Upper lobe of left lung (tissue), 4 donors: ENCODE results near the gene PTPRN2.

Source experiments
- CTCF ChIP-seq, 6 experiments: fragments of 450-650 bp in 4 of 6; fragments of 200-600 bp in 2 of 6; sonication (generic) in 2 of 6; IDR thresholded peaks; one replicate each; pipeline ENCODE4 v1.5.1; 2016 to 2019; ENCODE audit warnings: antibody characterized with exemption in 6 of 6
- EP300 ChIP-seq, 4 donors: sonication (generic); formaldehyde crosslinking; IDR thresholded peaks; one replicate each; pipeline ENCODE4 v1.5.1; 2017; ENCODE audit warnings: antibody characterized with exemption in 4 of 4, control low read depth in 2 of 4
- POLR2A ChIP-seq, 4 donors: fragments of 450-650 bp; IDR thresholded peaks; one replicate each; pipeline ENCODE4 v1.5.1; 2016 to 2017; ENCODE audit warnings: antibody characterized with exemption in 4 of 4, mild to moderate bottlenecking in 2 of 4
- POLR2AphosphoS5 ChIP-seq, 2 donors: sonication (generic); formaldehyde crosslinking; IDR thresholded peaks; one replicate each; pipeline ENCODE4 v1.5.1; 2017; ENCODE audit warnings: antibody characterized with exemption in 2 of 2

DNA sequence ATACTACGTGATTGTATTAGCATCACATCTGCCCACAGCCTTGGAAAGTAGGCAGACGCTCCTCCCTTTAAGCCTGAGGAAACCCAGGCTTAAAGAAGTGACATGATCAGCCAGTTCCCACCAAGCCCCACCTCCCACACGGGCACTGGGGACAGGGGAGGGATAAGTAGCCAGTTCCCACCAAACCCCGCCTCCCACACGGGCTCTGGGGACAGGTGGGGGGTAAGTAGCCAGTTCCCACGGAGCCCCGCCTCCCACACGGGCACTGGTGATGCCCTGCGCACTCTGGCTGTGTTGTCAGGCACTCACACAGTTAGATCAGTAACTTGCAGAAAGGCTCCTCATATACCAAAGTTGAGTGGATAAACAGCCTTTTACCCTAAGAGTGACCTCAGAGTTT lies 606.8 kb downstream of the PTPRN2 start:
- TF ChIP-seq CTCF (IDR thresholded peaks at IDR 0.05) (no peak), EP300 (IDR thresholded peaks at IDR 0.05) (no peak), POLR2AphosphoS5 (IDR thresholded peaks at IDR 0.05) (no peak), POLR2A (IDR thresholded peaks at IDR 0.05) (no peak)
